SH-SY5Y (cell line): Measurements from ENCODE around the gene ACOXL.

Source experiments
- GATA2 ChIP-seq: IDR thresholded peaks from 2 replicates; pipeline ENCODE4 v1.6.1; 2011; ENCODE audit warnings: mild to moderate bottlenecking, low read depth, low read length
- GATA3 ChIP-seq: IDR thresholded peaks from 2 replicates; pipeline ENCODE4 v1.6.1; 2011; ENCODE audit warnings: low read depth, mild to moderate bottlenecking, low read length, moderate library complexity

DNA sequence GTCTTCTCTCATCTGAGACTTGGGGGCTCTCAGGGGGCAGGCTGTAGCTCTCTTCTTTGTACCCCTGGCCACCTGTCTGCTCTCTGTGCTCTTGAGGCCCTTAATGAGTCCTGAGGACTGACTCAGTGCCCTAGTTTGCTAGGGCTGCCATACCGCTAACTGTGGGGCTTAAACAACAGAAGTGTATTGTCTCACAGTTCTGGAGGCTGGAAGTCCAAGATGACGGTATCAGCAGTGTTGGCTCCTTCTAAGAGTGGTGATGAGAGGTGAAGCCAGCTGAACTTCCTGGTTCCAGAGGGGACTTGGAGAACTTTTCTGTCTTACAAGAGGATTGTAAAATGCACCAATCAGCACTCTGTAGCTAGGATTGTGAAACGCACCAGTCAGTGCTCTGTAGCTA is 67.0 kb downstream of the ACOXL start:
- TF ChIP-seq GATA2 (no peak), GATA3 (no peak)
